Stimulated activated CD8-positive, alpha-beta memory T cell treated with anti-CD3 and anti-CD28 coated beads, Interleukin-12 subunit alpha, Interleukin-12 subunit beta, amount 100 ng/mL, for 24 hours (primary cell): Measurements from ENCODE around the gene IL17RA.
"Not testable (repeated sequence)": the region's sequence is repeated elsewhere in the genome, so short reads cannot be mapped to it uniquely, and the experiment has no call there.

Source experiments
- DNase-seq: peaks from one replicate; pipeline ENCODE4 v3.0.0-alpha.2; 2020; ENCODE audit errors: extremely low read depth

Gene IL17RA, protein sequence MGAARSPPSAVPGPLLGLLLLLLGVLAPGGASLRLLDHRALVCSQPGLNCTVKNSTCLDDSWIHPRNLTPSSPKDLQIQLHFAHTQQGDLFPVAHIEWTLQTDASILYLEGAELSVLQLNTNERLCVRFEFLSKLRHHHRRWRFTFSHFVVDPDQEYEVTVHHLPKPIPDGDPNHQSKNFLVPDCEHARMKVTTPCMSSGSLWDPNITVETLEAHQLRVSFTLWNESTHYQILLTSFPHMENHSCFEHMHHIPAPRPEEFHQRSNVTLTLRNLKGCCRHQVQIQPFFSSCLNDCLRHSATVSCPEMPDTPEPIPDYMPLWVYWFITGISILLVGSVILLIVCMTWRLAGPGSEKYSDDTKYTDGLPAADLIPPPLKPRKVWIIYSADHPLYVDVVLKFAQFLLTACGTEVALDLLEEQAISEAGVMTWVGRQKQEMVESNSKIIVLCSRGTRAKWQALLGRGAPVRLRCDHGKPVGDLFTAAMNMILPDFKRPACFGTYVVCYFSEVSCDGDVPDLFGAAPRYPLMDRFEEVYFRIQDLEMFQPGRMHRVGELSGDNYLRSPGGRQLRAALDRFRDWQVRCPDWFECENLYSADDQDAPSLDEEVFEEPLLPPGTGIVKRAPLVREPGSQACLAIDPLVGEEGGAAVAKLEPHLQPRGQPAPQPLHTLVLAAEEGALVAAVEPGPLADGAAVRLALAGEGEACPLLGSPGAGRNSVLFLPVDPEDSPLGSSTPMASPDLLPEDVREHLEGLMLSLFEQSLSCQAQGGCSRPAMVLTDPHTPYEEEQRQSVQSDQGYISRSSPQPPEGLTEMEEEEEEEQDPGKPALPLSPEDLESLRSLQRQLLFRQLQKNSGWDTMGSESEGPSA

DNA sequence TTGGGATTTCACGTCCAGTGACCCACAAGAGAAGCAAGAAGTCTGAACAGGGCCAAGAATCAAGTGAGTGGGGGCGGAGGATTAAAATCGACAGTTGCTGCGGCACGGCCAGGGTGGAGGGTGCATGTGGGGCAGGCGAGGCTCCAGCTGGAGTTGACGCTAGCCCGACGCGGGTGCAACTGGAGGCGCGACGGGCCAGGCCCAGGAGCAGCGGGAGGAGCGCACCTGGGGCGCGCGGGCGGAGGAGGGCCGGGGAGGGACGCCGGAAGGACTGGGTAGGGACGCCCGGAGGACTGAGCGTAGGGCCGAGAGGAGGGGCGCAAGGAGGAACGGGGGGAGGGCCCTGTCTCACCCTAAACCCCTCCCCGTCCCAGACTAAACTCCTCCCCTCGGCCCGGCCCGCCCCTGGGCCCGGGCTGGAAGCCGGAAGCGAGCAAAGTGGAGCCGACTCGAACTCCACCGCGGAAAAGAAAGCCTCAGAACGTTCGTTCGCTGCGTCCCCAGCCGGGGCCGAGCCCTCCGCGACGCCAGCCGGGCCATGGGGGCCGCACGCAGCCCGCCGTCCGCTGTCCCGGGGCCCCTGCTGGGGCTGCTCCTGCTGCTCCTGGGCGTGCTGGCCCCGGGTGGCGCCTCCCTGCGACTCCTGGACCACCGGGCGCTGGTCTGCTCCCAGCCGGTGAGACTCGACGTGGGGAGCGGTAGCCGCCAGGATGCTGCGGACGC is at the start of gene IL17RA:
Gene IL17RA (plus strand): TSS at position 447 of the 723 bp plus-strand sequence. CDS start 92 bp downstream, at position 539.
- peak; percentile 70 for DNase-seq

DNA sequence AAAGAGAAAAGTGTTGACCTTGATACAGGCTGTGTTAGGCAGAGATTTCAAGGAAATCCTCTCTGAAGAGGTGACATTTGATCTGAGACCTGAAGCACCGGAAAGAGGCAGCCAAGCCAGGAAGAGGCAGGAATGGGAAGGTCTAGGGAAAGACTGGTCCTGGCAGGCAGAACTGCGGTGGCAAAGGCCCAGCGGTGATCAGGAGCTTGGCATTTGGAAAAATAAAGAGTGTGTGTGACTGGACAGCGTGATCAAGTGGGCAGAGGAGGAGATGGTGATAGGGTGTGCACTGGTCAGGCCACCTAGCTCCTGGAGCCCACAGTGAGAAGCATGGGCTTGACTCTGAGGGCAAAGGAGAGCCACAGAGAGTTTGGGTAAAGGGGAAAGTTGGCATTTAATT is 49.6 kb upstream of the IL17RA start:
- no peak for DNase-seq

DNA sequence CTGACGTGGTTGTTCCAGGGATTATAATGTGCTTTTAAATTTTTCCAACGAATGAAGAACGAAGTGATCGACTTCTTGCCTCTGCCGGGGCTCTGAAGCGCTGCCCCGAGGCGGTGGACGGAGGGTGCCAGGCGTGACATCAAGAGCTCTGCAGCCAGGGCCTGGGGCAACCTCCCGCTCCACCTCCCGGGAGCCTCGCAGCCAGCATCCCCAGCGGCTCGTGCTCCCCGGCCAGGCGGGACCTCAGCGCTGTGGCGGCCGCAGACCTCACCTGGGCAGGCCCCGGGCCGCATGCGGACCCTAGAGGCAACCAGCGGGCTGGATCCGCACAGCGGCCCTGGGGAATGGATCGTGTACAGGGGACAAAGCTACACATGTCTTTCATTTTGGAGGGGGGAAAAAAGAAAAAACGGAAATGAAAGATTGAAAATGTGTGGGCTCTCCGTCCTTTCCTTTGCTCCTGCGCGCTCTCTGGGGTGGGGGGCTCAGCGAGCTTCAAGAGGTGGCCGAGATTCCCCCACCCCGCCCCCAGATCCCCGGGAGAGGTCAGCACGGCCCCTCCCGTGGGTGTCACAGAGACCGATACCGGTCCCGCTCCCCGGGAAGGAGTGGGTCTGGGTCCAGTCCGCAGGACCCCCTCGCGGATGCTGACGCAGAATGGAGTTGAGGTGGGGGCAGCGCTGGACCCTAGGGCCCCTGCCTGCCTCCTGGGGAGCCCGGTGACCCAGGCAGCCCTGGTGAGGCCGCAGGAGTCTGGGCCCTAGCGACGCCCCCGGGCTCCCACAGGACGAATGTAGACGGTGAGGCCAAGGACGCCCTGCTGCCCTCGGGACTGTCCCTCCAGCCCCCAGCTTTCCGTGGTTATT is 48.6 kb upstream of the IL17RA start:
- DNase-seq, result not testable (repeated sequence)

DNA sequence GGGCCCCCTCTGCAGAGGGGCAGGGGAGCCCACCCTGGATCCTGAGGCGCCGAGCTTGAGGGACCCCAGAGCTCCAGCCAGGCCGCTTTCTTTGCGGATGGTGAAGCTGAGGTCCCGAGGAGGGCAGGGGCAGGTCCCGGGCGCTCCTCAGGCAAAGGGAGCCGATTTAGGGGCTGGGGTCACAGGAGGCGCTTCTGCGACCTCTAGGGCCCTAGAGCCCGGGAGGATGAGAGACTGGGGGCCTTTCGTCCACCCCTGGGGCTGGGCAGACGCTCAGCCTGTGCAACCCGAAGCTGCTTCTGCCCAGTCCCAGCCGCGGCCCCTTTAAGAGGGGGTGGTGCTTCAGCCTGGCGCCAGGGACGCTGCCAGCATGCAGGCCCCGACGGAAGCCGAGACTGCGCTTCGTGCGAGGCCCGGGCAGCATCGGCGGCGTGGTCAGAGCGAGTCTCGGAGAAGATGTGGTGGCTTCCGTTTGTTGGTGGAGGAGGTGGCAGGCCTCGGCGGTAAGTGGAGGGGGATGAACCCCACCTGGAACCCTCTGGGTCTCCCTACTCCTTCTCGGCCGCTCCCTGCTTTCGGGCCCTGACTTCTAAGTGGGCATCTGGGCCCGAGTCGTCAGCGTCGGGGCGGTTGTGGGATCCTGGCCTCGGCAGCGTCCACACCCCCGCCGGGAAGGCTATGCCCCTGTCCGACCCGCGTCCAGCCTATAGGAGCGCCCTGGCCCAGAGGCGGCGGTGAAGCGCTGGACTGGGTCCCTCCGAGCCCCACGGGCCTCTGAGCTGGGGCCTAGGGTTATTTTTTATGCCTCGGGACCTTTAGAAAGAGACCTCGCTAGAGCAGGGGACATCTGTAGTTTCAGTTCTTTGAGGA is 47.7 kb upstream of the IL17RA start:
- not testable (repeated sequence) for DNase-seq

DNA sequence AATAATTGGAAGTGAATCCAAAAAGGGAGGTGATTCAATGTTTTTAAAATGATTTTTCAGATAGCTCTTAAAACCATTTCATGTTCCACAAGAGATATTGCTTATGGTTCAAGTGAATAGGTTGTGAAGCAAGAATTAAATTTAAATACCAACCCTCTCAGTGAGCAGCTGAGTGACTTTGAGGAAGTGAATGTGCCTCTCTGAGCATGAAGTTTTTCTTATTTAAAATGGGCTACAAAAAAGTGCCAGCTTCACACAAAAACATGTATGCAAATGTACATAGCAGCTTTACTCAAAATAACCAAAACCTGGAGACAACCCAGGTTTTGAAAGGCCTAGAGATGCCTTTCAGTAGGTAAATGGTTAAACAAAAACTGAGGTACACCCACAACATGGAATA is 41.3 kb upstream of the IL17RA start:
- DNase-seq, result no peak

DNA sequence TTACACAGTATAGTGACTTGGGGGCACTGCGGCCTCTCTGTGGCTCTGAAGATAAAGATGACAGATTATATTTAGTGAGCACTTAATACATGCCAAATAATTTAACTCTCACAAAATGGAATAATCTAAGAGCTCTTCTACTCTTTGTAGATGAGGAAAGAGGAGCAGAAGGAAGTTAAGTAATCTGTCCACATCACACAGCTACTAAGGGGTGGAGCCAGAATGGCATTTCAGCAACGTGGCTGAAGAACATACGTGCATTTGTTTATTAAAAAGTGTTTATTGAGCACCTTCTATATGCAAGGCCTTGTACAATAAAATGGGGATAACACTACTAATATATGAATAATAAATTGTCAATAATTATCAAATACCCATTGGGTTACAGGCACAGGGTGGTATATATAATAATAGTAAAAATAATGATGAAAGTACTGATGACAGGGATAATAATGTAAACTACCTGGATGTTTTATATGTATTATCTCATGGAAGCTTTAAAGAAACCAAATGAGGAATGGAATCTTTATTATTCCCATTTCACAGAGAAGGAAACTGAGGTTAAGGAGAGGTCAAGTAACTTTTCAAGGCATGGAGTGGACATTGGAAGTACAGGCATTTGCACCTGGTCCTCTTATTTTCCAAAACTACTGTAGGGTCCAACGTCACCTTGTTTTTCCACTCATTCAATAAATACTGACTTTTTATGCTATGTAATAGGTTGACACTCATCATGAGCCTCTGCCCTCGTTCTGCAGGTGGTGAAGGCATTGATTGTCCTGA is 38.0 kb upstream of the IL17RA start:
- DNase-seq, result no peak

DNA sequence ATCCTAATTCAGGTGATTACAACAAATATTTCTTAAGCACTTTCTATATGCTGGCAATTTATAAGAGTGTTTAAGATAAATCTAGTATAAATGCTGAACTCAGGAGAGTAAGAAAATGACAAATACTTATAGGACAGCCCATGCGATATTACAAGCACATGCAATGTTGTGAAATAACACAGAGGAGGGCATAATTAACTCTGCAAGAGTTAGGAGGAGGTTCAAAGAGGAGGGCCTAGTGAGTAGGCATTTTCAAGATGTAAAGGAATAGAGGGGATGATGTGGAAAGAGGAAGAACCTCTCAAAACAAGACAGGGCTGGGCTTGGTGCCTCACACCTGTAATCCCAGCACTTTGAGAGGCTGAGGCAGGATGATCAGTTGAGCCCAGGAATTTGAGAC is 37.1 kb upstream of the IL17RA start:
- DNase-seq, result no peak

DNA sequence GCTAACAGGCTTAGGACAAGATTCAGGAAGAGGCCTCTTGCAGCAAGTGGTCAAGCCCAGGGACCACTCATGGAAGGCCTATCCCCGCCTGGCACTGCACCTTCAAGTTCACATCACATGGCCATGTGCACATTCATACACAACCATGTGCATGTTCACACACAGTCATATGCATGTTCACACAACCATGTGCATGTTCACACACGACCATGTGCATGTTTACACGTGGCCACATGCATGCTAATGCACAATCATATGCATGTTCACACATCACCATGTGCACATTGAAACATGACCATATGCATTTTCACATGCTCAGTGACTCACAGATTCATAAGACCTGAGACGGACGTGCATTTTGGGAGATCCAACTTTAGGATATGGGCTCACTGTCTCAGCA is 28.7 kb upstream of the IL17RA start:
- DNase-seq, result no peak

DNA sequence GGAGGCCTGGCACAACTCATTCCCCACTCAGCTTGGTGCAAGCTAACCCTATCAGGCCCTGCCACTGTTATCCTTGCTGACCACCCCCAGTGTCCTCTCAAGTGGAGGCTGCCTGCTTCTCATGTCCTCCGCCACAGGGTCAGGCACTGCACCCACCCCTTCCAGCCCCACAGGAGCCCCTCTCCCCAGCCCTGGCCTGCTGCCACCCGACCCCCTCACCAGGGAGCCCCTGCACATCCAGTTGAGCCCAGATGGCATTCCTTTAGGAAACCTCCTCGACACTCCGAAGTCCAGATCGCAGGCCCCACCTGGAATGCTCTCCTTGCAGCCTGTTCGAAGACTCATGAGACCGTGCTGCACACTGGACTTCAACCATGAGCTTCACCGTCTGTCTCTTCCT is 28.0 kb upstream of the IL17RA start:
- DNase-seq, result no peak

DNA sequence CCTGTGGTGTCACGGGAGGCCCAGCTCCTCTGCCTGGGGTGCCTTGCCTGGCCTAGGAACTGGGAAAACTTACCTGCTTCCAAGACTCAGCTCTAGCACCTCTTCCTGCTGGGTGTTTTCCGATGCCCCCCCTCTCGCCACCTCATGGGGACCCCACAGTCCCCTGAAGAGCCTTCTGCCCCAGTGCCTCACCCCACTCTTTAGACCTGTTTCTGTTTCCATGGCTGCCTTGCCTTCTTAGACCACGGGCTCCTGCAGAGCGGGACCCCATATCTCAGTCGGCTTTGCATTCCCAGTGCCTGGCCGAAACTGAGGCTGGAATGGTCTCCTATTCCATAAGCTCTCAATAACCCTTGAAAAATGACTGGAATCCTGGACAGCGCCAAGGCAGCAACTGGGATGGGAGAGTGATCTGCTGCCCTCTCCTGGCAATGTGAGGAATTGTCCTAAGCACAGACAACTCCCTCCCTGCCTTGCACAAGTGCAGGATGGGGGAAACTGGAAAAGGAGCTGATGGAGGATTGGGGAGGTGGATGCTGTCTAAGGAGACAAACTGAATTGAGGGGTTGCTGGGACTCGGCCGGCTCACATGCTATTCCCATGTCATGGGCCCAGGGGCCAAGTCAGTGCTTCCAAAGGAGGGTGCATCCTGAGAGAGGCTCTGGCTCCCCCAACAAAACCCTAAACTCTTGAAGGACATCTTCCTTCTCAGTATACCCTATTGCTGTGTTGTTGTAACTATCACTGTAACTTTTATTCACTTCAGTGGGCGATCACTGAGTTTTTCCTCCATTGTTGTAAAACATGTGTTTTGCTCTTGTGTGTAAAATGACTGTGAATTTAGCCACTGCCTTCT is 26.6 kb upstream of the IL17RA start:
- no peak for DNase-seq

DNA sequence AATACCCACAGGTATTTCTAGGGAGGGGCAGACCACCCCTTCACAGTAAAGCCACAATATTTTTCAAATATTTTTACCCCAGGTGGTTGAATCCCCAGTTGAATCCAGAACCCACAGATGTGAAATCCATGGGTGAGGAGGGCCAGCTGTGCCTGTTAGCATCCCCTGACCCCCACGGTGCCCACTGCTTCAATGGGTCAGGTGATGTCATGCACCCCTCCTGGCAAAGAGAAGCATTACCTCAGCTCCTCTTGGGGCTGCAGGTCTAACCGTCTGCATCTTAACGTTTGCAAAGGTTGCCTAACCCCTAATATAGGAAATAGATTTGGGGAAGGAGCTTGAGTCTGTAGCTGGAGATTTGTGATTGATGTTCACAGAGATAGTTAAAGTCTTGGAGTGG is 24.7 kb upstream of the IL17RA start:
- no peak for DNase-seq

DNA sequence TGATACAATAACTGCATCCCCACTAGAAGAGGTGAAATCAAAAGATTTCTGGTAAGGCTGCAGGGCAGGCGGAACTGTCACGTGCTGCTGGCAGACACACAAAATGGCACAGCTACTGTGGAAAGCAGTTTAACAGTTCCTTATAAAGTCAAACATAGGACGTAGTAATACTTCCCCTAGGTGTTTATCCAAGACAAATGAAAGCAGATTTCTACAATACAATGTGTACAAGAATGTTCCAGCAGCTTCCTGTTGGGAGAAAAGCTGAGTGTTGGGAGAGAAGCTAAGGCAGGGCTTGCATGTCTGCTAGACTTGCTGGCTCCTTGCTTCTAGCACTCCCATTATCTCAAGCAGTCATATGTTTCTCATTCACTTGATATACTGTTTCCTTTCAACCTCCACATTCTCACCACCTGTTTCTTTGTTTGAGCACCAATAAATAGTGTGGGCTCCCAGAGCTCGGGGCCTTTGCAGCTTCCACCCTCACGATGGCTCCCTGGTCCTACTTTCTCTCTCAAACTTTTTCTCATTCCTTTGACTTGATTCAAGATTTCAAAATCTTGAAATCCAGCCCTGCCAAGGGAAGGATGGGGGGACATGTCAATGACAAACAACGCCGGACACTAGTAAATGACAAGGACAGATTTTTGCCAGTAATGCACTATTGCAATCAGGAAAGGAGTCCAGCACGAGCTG is 21.2 kb upstream of the IL17RA start:
- DNase-seq, result no peak

DNA sequence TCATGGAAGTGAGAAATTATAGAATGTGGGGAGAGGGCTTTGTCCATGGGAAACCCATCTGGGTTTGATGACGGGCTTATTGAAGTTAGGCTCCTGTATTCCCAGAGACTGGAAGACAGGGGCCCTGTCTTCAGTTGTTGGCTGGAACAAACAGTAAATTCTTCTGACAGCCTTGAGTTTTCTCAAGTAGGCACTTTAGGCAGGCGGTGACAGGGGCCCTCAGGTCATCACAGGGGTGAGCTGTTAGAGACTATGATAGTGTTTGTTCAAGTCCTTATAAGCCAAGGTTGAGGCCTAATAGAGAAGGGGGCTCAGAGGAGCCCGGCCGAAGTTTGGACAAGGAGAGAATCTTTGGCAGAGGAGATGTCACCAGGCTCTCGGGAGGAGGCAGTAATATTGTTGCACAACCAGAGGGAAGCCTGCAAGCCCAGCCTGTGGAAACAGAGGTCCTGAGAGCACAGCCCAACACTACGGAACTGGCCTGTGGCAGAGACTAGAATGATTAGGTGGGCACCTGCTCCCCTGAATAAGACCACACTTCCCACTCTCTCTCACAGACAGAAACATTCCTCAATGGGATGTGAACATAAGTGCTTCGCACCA is 20.2 kb upstream of the IL17RA start:
- DNase-seq, result no peak

DNA sequence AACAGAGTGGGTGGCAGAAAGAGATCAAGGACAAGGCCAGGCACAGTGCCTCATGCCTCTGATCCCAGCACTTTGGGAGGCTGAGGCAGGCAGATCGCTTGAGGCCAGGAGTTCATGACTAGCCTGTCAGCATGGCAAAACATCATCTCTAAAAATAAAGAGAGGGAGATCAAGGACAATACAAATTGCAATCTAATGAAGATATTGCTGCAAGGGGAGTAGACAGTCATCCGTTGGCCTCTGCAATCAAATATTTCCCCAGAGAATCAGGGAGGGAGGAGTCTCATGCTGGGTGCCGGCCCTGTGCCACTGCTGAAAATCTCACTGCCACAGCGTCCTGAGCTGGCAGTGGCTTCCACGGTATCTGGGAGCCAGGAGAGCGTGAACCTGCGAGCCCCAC is 19.4 kb upstream of the IL17RA start:
- no peak for DNase-seq

DNA sequence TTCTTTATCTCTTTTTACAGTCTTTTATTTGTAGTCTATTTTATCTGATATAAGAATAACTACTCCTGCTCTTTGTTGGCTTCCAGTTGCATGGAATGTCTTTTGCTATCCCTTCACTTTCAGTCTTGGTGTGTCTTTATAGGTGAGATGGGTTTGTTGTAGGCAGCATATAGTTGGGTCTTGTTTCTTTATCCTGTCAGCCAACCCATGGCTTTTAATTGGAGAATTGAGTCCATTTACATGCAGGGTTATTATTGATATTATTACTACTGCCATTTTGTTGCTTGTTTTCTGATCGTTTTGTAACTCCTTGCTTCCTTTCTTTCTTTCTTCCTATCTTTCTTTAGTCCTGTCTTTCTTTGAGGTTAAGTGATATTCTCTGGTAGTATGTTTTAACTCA is 11.9 kb upstream of the IL17RA start:
- DNase-seq, result no peak

DNA sequence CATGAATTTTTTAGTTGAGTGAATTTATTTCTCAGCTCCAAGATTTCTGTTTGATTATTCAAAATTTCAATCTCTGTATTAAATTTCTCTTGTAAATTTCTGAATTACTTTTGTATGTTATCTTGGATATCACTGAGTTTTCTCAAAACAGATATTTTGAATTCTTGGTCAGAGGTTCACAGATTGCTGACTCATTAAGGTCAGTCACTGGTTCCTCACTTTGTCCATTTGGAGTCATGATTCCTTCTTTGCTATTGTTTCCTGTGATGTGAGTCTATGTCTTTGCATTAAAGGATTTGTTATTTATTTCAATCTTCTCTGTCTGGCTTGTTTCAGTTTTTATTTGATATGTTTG is 10.2 kb upstream of the IL17RA start:
- no peak for DNase-seq

DNA sequence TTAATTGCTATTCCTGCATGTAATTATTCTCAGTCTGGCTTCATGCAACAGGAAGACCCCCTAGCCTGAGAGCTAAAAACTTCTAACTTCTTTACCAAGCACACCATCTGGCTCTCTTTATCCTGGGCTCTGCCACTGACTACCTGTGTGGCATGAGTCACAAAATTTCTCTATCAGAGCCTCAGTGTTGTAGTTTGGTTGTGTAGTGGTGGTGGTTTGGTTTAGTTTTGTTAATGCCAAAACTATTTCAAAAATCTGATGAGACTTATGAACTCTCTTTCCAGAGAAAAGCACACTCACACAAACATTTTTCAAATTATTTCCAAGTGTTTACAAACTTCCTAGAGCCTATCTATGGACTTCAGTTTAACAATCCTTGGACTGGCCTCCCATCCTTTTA is 7.5 kb upstream of the IL17RA start:
- no peak for DNase-seq

DNA sequence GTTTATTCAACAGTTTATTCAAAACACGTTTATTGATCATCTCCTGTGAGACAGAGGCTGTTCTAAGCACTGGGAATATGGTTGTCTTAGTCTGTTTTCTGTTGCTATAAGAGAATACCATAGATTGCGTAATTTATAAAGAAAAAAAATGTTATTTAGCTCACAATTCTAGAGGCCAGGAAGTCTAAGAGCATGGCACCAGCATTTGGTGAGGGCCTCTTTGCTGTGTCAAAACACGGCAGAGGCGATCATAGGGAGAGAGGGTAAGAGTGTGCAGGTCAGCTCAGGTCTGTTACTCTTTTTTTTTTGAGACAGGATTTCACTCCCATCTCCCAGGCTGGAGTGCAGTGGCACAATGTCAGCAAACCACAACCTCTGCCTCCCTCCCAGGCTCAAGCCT is 5.2 kb upstream of the IL17RA start:
- DNase-seq, result no peak
